Panc1 (cell line): ENCODE measurements around the gene PTPRO. TPM values are rescaled to one million over a fixed set of nuclear protein-coding genes. Genes with fewer than 3 reads are reported as not detected.

Experiments used
- ATAC-seq: fragments of 200-7000 bp; cut with Tn5 transposase; 2 replicates; pipeline ENCODE4 v1.9.1; 2020; ENCODE audit warnings: mild to moderate bottlenecking, moderate library complexity
- BruUV-seq: library from RNA; stranded (reverse); fragments of 400-500 nt; replicated peaks from 2 replicates; lab custom pipeline; 2021; lab: Mats Ljungman, UMichigan
- CTCF ChIA-PET: fragments of 300-600 bp; sonication (Branson Sonifier 250); formaldehyde crosslinking; loops from one replicate; lab custom pipeline; 2022; ENCODE audit warnings: antibody characterized with exemption; lab: Charles Lee
- POLR2A ChIA-PET: fragments of 300-600 bp; sonication (Branson Sonifier 250); formaldehyde crosslinking; loops from one replicate; lab custom pipeline; 2022; ENCODE audit warnings: antibody characterized with exemption; lab: Charles Lee
- DNase-seq: peaks from one replicate; pipeline ENCODE4 v3.0.0-alpha.2; 2010; ENCODE audit warnings: low read depth, low spot score
- H3K27ac ChIP-seq: 2 replicates; pipeline ENCODE4 v1.5.1; 2011; ENCODE audit warnings: mild to moderate bottlenecking, low read length, inconsistent platforms
- H3K27me3 ChIP-seq: fragments of 200-500 bp; sonication (Bioruptor generic); 2 replicates; pipeline ENCODE4 v1.6.0; 2014; ENCODE audit warnings: low read length, inconsistent platforms; ENCODE audit not compliant: control insufficient read depth, insufficient read depth
- H3K36me3 ChIP-seq: fragments of 200-500 bp; sonication (Bioruptor generic); 2 replicates; pipeline ENCODE4 v1.5.1; 2014; ENCODE audit warnings: inconsistent platforms, mild to moderate bottlenecking, low read length, moderate library complexity; ENCODE audit not compliant: control insufficient read depth, insufficient read depth
- H3K4me1 ChIP-seq: 2 replicates; pipeline ENCODE4 v1.5.1; 2011; ENCODE audit warnings: inconsistent platforms, mild to moderate bottlenecking, low read length, moderate library complexity; ENCODE audit not compliant: control insufficient read depth, insufficient read depth
- H3K4me3 ChIP-seq, 2 experiments: 2 replicates each; pipeline ENCODE4 v1.5.1; 2011 to 2012; ENCODE audit warnings: low read depth in 2 of 2, low read length in 2 of 2, mild to moderate bottlenecking in 2 of 2, inconsistent platforms in 1 of 2, moderate library complexity in 1 of 2
- H3K9me3 ChIP-seq: fragments of 200-500 bp; sonication (Bioruptor generic); 2 replicates; pipeline ENCODE4 v1.5.1; 2014; ENCODE audit warnings: low read depth, mild to moderate bottlenecking, inconsistent platforms, low read length, moderate library complexity; ENCODE audit not compliant: control insufficient read depth, insufficient read depth
- CTCF ChIP-seq: fragments of 450-650 bp; IDR thresholded peaks from 2 replicates; pipeline ENCODE4 v1.5.1; 2017; ENCODE audit warnings: mild to moderate bottlenecking
- POLR2AphosphoS5 ChIP-seq: IDR thresholded peaks from 2 replicates; pipeline ENCODE4 v1.6.1; 2012; ENCODE audit warnings: mild to moderate bottlenecking, low read depth, low read length, moderate library complexity
- REST ChIP-seq, 2 experiments: IDR thresholded peaks; 2 replicates each; pipeline ENCODE4 v1.6.1; 2011 to 2012; ENCODE audit warnings: low read depth in 2 of 2, control low read depth in 1 of 2, low read length in 1 of 2, mild to moderate bottlenecking in 1 of 2, moderate library complexity in 1 of 2; ENCODE audit not compliant: insufficient read depth in 1 of 2
- SIN3A ChIP-seq: IDR thresholded peaks from 2 replicates; pipeline ENCODE4 v1.6.1; 2012; ENCODE audit warnings: low read depth, mild to moderate bottlenecking, low read length, moderate library complexity, borderline replicate concordance; ENCODE audit not compliant: insufficient read depth
- in situ Hi-C: cut with HindIII; loops from 2 replicates; pipeline ENCODE4 v1.10.0; 2016; ENCODE audit warnings: low sequenced_read_pairs, low pct_unique_long_range_greater_than_20kb
- intact Hi-C: fragments of 100-400 bp; cut with micrococcal nuclease; formaldehyde crosslinking; loops from one replicate; pipeline ENCODE4 v1.10.0; 2022; ENCODE audit not compliant: unreplicated experiment
- total RNA-seq: library from RNA; stranded (reverse); gene quantifications from one replicate; pipeline ENCODE4 v1.2.1, GENCODE V29; 2021; ENCODE audit not compliant: unreplicated experiment

PTPRO gene
- total RNA-seq, 1 experiment from 2014 or later: not detected

GRCh38 chr12:15520844-15521243 is 198.5 kb downstream of the PTPRO start:
- Histone ChIP-seq H3K27ac (no peak overlapping the region), H3K27me3 (no peaks in the 10 kb centered on the region), H3K36me3 (no peaks in the 10 kb centered on the region), H3K4me1 (no peaks in the 10 kb centered on the region), H3K9me3 (no peaks in the 10 kb centered on the region), H3K4me3 (no peak overlapping the region)
- DNase-seq: no peak
- TF ChIP-seq CTCF (no peak), POLR2AphosphoS5 (no peak), REST (IDR thresholded peaks at IDR 0.05; ENCODE audit: insufficient read depth in 1 of 2, low read depth in 2 of 2, low read length in 1 of 2) (no peak)
- ChIA-PET CTCF (no interaction called here), POLR2A (no interaction called here)
- intact Hi-C loops (no loop called here), in situ Hi-C loops (no loop called here)
- no peak for ATAC-seq
- no TSS peak for BruUV-seq

GRCh38 chr12:15522574-15523187 is 200.4 kb downstream of the PTPRO start:
- CTCF ChIA-PET: interaction anchor here (0.8 kb wide), 1 partner anchor 254 kb away, joined by 3 read pairs; no protein-coding TSS in a partner anchor
- DNase-seq: no peak
- TF ChIP-seq SIN3A (no peak), REST (IDR thresholded peaks at IDR 0.05; ENCODE audit: insufficient read depth in 1 of 2, low read depth in 2 of 2, low read length in 1 of 2) (no peak), CTCF (peak; percentile 50; the same call in 1 of the 2 replicates)
- Histone ChIP-seq H3K36me3 (no peaks in the 10 kb centered on the region), H3K9me3 (no peaks in the 10 kb centered on the region), H3K4me1 (no peaks in the 10 kb centered on the region), H3K4me3 (no peak overlapping the region), H3K27ac (no peak overlapping the region), H3K27me3 (no peaks in the 10 kb centered on the region)
- in situ Hi-C loops: no loop called here
- intact Hi-C loops: loop anchor here (2.0 kb wide), 1 partner anchor 248 kb away; no protein-coding TSS in a partner anchor
- no TSS peak for BruUV-seq
- no peak for ATAC-seq
- POLR2A ChIA-PET: no interaction called here
